Endothelial cell of umbilical vein (primary cell): ENCODE measurements around the gene SYNGR1. TPM values are rescaled to one million over a fixed set of nuclear protein-coding genes. Genes with fewer than 3 reads are reported as not detected.

ENCODE experiments used
- BruUV-seq: library from RNA; stranded (reverse); fragments of 400-500 nt; replicated peaks from 2 replicates; lab custom pipeline; 2021; lab: Mats Ljungman, UMichigan
- CTCF ChIA-PET: fragments of 300-600, 350-600 bp; sonication (Branson Sonifier 250); formaldehyde crosslinking; loops from one replicate; lab custom pipeline; 2021; ENCODE audit warnings: antibody characterized with exemption, inconsistent platforms; lab: Charles Lee
- POLR2A ChIA-PET: fragments of 300-600, 350-600 bp; sonication (Branson Sonifier 250); formaldehyde crosslinking; loops from one replicate; lab custom pipeline; 2021; ENCODE audit warnings: antibody characterized with exemption, inconsistent platforms; lab: Charles Lee
- DNase-seq: peaks from one replicate; pipeline ENCODE4 v3.0.0-alpha.2; 2011; ENCODE audit warnings: low read depth, low spot score
- FAIRE-seq: peaks from 2 replicates; lab custom pipeline; 2011; peaks lifted over from hg19 to GRCh38; lab: Jason Lieb, UNC
- H2AFZ ChIP-seq: 2 replicates; pipeline ENCODE4 v1.6.0; 2012; ENCODE audit warnings: low read depth, low read length, control low read depth, inconsistent platforms
- H3K27ac ChIP-seq: 2 replicates; pipeline ENCODE4 v1.5.1; 2011; ENCODE audit warnings: low read depth, mild to moderate bottlenecking, control low read depth, low read length, moderate library complexity; ENCODE audit not compliant: insufficient read depth
- H3K27me3 ChIP-seq, 2 experiments: 2 replicates each; pipeline versions ENCODE4 v1.6.0 to v1.6.1; 2011; ENCODE audit warnings: low read length in 2 of 2, mixed read lengths in 1 of 2; ENCODE audit not compliant: control insufficient read depth in 2 of 2, insufficient read depth in 2 of 2
- H3K36me3 ChIP-seq, 2 experiments: 2 replicates in 1 of 2; 3 replicates in 1 of 2; pipeline ENCODE4 v1.5.1; 2011; ENCODE audit warnings: low read length in 2 of 2, mild to moderate bottlenecking in 1 of 2, moderate library complexity in 1 of 2; ENCODE audit not compliant: control insufficient read depth in 2 of 2, insufficient read depth in 2 of 2; ENCODE audit errors: extremely low read depth in 1 of 2
- H3K4me1 ChIP-seq: 3 replicates; pipeline ENCODE4 v1.5.1; 2011; ENCODE audit warnings: mild to moderate bottlenecking, low read length; ENCODE audit not compliant: control insufficient read depth, insufficient read depth; ENCODE audit errors: extremely low read depth
- H3K4me2 ChIP-seq: 2 replicates; pipeline ENCODE4 v1.6.1; 2011; ENCODE audit warnings: low read length, control low read depth, mixed read lengths; ENCODE audit not compliant: insufficient read depth
- H3K4me3 ChIP-seq, 3 experiments: fragments of 200-600 bp in 1 of 3; sonication (generic), shearing (Covaris generic) in 1 of 3; replicated peaks in 1 of 3; 2 replicates each; pipeline ENCODE4 v1.5.1; 2011 to 2016; ENCODE audit warnings: control low read depth in 3 of 3, low read length in 3 of 3, mild to moderate bottlenecking in 2 of 3, inconsistent platforms in 1 of 3, low read depth in 1 of 3, moderate library complexity in 1 of 3; ENCODE audit not compliant: insufficient read depth in 1 of 3
- H3K79me2 ChIP-seq: 2 replicates; pipeline ENCODE4 v1.6.0; 2012; ENCODE audit warnings: low read length, inconsistent platforms; ENCODE audit not compliant: control insufficient read depth, insufficient read depth
- H3K9ac ChIP-seq: replicated peaks from 2 replicates; pipeline ENCODE3; 2011; ENCODE audit warnings: low read length, control low read depth; ENCODE audit not compliant: insufficient read depth; ENCODE audit errors: extremely low read depth
- H3K9me1 ChIP-seq: replicated peaks from 3 replicates; pipeline ENCODE4 v1.6.0; 2011; ENCODE audit warnings: mild to moderate bottlenecking, low read length; ENCODE audit not compliant: control insufficient read depth, insufficient read depth; ENCODE audit errors: extremely low read depth
- H3K9me3 ChIP-seq: replicated peaks from 2 replicates; pipeline ENCODE4 v1.5.1; 2012; ENCODE audit warnings: low read length, inconsistent platforms; ENCODE audit not compliant: control insufficient read depth, insufficient read depth
- H4K20me1 ChIP-seq: replicated peaks from 2 replicates; pipeline ENCODE3; 2011; ENCODE audit warnings: mild to moderate bottlenecking, low read length; ENCODE audit not compliant: control insufficient read depth, insufficient read depth; ENCODE audit errors: extremely low read depth
- EZH2 ChIP-seq: IDR thresholded peaks from 2 replicates; pipeline ENCODE4 v1.6.1; 2012; ENCODE audit warnings: borderline replicate concordance, low read depth, mild to moderate bottlenecking, moderate library complexity, low read length, inconsistent platforms; ENCODE audit not compliant: severe bottlenecking
- FOS ChIP-seq: IDR thresholded peaks from 2 replicates; pipeline ENCODE4 v1.6.1; 2011; ENCODE audit warnings: mild to moderate bottlenecking, low read length, moderate library complexity, borderline replicate concordance; ENCODE audit not compliant: insufficient read depth
- GATA2 ChIP-seq: IDR thresholded peaks from 2 replicates; pipeline ENCODE4 v1.7.0; 2011; ENCODE audit warnings: low read depth, mild to moderate bottlenecking, moderate library complexity, mixed read lengths, low read length; ENCODE audit not compliant: insufficient read length, insufficient read depth
- JUN ChIP-seq: IDR thresholded peaks from 2 replicates; pipeline ENCODE4 v1.6.1; 2011; ENCODE audit warnings: borderline replicate concordance, low read depth; ENCODE audit not compliant: insufficient read length, insufficient read depth
- MYC ChIP-seq: IDR thresholded peaks from one replicate; pipeline ENCODE4 v1.6.1; 2011; ENCODE audit warnings: mild to moderate bottlenecking, low read depth, low read length
- POLR2A ChIP-seq: IDR thresholded peaks from 2 replicates; pipeline ENCODE4 v1.6.1; 2012; ENCODE audit warnings: low read depth, mild to moderate bottlenecking, control low read depth, low read length
- POLR2AphosphoS5 ChIP-seq: IDR thresholded peaks from 2 replicates; pipeline ENCODE4 v1.6.1; 2012; ENCODE audit warnings: low read depth, mild to moderate bottlenecking, control low read depth, low read length, moderate library complexity; ENCODE audit not compliant: insufficient read depth
- dilution Hi-C: fragments of 300-500 bp; cut with MboI; formaldehyde crosslinking; loops from one replicate; pipeline ENCODE4 v1.15.0; 2019; ENCODE audit warnings: low sequenced_read_pairs; ENCODE audit not compliant: extremely low pct_ligation_motif_present
- intact Hi-C: fragments of 100-400 bp; cut with micrococcal nuclease; formaldehyde crosslinking; loops from one replicate; pipeline ENCODE4 v1.10.0; 2022
- polyA plus RNA-seq, 4 experiments: library from polyadenylated mRNA; depleted of rRNA in 3 of 4; stranded (reverse) in 3 of 4; unstranded in 1 of 4; fragments of >200 nt; gene quantifications; 2 replicates each; pipeline versions ENCODE4 v1.2.1 to v1.2.3, GENCODE V29; 2011 to 2012; ENCODE audit warnings: missing spikeins in 1 of 4
- total RNA-seq: library from RNA; stranded (reverse); gene quantifications from 2 replicates; pipeline ENCODE4 v1.2.3, GENCODE V29; 2021
- TF ChIP-seq, protein P1 (sequence below), 2 donors: IDR thresholded peaks; 1 replicate in 1 of 2; 2 replicates in 1 of 2; pipeline ENCODE4 v1.5.1; 2011; ENCODE audit warnings: low read length in 2 of 2, mild to moderate bottlenecking in 2 of 2, moderate library complexity in 2 of 2, control low read depth in 1 of 2, inconsistent platforms in 1 of 2, low read depth in 1 of 2; ENCODE audit not compliant: insufficient read depth in 1 of 2; ENCODE audit errors: extremely low read depth in 1 of 2
- TF ChIP-seq, protein P2 (sequence below): IDR thresholded peaks from 2 replicates; pipeline ENCODE4 v1.6.1; 2011; ENCODE audit not compliant: insufficient read depth, insufficient read length

Gene SYNGR1
- total and polyA plus RNA-seq, 2 donors (not counting 3 experiments of a cell fraction or from before 2014, with no cell fraction given): 3.8 to 10.2 TPM

DNA sequence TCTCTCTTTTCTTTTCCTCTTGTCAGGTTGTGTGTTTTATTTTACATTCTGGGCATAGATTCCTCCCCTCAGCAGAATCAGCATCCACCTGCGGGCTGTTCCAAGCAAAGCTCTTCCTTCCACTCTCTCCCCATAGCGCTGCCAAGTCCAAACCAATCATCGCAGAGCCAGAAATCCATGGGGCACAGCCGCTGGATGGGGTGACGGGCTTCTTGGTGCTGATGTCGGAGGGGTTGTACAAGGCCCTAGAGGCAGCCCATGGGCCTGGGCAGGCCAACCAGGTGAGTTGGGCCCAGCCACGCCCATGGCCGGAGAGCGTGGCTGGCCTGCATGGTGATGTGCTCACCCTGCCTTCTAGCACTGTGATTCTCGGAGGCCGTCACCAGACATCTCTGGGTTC, 71.9 kb downstream of the SYNGR1 start:
- no peaks in the 10 kb centered on the region for H4K20me1 ChIP-seq
- no peak overlapping the region for H3K4me2 ChIP-seq
- H3K9ac ChIP-seq: no peak overlapping the region
- no peaks in the 10 kb centered on the region for H3K9me3 ChIP-seq
- no peaks in the 10 kb centered on the region for H3K79me2 ChIP-seq
- no peak overlapping the region for H2AFZ ChIP-seq
- H3K36me3 ChIP-seq: peaks cover 4 to 39% of the 10 kb centered on the region in 2 experiments
- POLR2A ChIA-PET: no interaction called here
- CTCF ChIA-PET: no interaction called here
- DNase-seq (no peak), FAIRE-seq (no peak)
- TF ChIP-seq, protein P1, sequence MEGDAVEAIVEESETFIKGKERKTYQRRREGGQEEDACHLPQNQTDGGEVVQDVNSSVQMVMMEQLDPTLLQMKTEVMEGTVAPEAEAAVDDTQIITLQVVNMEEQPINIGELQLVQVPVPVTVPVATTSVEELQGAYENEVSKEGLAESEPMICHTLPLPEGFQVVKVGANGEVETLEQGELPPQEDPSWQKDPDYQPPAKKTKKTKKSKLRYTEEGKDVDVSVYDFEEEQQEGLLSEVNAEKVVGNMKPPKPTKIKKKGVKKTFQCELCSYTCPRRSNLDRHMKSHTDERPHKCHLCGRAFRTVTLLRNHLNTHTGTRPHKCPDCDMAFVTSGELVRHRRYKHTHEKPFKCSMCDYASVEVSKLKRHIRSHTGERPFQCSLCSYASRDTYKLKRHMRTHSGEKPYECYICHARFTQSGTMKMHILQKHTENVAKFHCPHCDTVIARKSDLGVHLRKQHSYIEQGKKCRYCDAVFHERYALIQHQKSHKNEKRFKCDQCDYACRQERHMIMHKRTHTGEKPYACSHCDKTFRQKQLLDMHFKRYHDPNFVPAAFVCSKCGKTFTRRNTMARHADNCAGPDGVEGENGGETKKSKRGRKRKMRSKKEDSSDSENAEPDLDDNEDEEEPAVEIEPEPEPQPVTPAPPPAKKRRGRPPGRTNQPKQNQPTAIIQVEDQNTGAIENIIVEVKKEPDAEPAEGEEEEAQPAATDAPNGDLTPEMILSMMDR (IDR thresholded peaks at IDR 0.05; ENCODE audit: extremely low read depth in 1 of 2, insufficient read depth in 1 of 2, low read depth in 1 of 2, low read length in 2 of 2): no peak
- TF ChIP-seq POLR2AphosphoS5: no peak
- TF ChIP-seq FOS: no peak
- no peak for TF ChIP-seq MYC
- TF ChIP-seq, protein P2, sequence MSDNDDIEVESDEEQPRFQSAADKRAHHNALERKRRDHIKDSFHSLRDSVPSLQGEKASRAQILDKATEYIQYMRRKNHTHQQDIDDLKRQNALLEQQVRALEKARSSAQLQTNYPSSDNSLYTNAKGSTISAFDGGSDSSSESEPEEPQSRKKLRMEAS: no peak
- TF ChIP-seq GATA2: no peak
- no peak for TF ChIP-seq JUN
- TF ChIP-seq POLR2A: no peak
- TF ChIP-seq EZH2: no peak
- no peak overlapping the region for H3K4me3 ChIP-seq
- no peaks in the 10 kb centered on the region for H3K4me1 ChIP-seq
- BruUV-seq: no TSS peak
- intact Hi-C loops (no loop called here), dilution Hi-C loops (no loop called here)
- no peak overlapping the region for H3K27ac ChIP-seq
- no peaks in the 10 kb centered on the region for H3K27me3 ChIP-seq
- H3K9me1 ChIP-seq: no peaks in the 10 kb centered on the region
